GM12878 (cell line): ENCODE data around the gene ABL1. TPM values are rescaled to one million over a fixed set of nuclear protein-coding genes. Genes with fewer than 3 reads are reported as not detected.
A peak's percentile ranks its signal among the peaks of the same experiment; 100 is the strongest.

Experiments used
- ATAC-seq: fragments of 200-7000 bp; cut with Tn5 transposase; 3 replicates; pipeline ENCODE4 v1.9.1; 2020; ENCODE audit warnings: mild to moderate bottlenecking, moderate library complexity
- BruUV-seq: library from RNA; stranded (reverse); fragments of 400-500 nt; replicated peaks from 2 replicates; lab custom pipeline; 2021; lab: Mats Ljungman, UMichigan
- CTCF ChIA-PET: fragments of 300-600 bp; sonication (Branson Sonifier 250); formaldehyde crosslinking; extraction: SDS; loops from one replicate; lab custom pipeline; 2021; ENCODE audit warnings: inconsistent platforms; lab: Yijun Ruan, JAX
- POLR2A ChIA-PET: fragments of 350-600 bp; formaldehyde crosslinking; extraction: SDS; loops from one replicate; lab custom pipeline; 2021; ENCODE audit warnings: inconsistent platforms; lab: Charles Lee
- RAD21 ChIA-PET: fragments of 300-600 bp; sonication (Branson Sonifier 250); formaldehyde crosslinking; loops from one replicate; lab custom pipeline; 2023; ENCODE audit warnings: antibody characterized with exemption; ENCODE audit not compliant: unreplicated experiment; lab: Charles Lee
- SMC1A ChIA-PET: fragments of 300-600 bp; sonication (Branson Sonifier 250); formaldehyde crosslinking; loops from one replicate; lab custom pipeline; 2023; ENCODE audit not compliant: unreplicated experiment, uncharacterized antibody; lab: Charles Lee
- DNase-seq: peaks from one replicate; pipeline ENCODE4 v3.0.0-alpha.2; 2011; ENCODE audit warnings: low read depth, low spot score
- FAIRE-seq: peaks from 3 replicates; lab custom pipeline; 2011; peaks lifted over from hg19 to GRCh38; lab: Jason Lieb, UNC
- H2AFZ ChIP-seq: 2 replicates; pipeline ENCODE4 v1.6.0; 2011; ENCODE audit warnings: low read depth, low read length, control low read depth; ENCODE audit not compliant: control insufficient read depth
- H3K27ac ChIP-seq: 2 replicates; pipeline ENCODE4 v1.5.1; 2011; ENCODE audit warnings: control low read depth; ENCODE audit not compliant: control insufficient read depth, insufficient read depth
- H3K27me3 ChIP-seq, 2 experiments: replicated peaks in 1 of 2; 2 replicates each; pipeline versions ENCODE4 v1.6.0 to v1.6.1; 2011; ENCODE audit warnings: low read length in 1 of 2; ENCODE audit not compliant: control insufficient read depth in 2 of 2, insufficient read depth in 2 of 2
- H3K36me3 ChIP-seq, 2 experiments: 2 replicates each; pipeline ENCODE4 v1.5.1; 2011; ENCODE audit warnings: low read length in 1 of 2; ENCODE audit not compliant: control insufficient read depth in 2 of 2, insufficient read depth in 2 of 2
- H3K4me1 ChIP-seq: 2 replicates; pipeline ENCODE4 v1.6.1; 2011; ENCODE audit warnings: mild to moderate bottlenecking, low read length, moderate library complexity, mixed read lengths; ENCODE audit not compliant: control insufficient read depth, insufficient read depth
- H3K4me2 ChIP-seq: 2 replicates; pipeline ENCODE4 v1.6.0; 2011; ENCODE audit warnings: control low read depth; ENCODE audit not compliant: control insufficient read depth, insufficient read depth
- H3K4me3 ChIP-seq: fragments of 200-600 bp; sonication (generic); 2 replicates; pipeline ENCODE4 v1.5.1; 2016
- H3K79me2 ChIP-seq: 2 replicates; pipeline ENCODE4 v1.6.0; 2011; ENCODE audit warnings: low read length; ENCODE audit not compliant: control insufficient read depth, insufficient read depth
- H3K9ac ChIP-seq: 2 replicates; pipeline ENCODE4 v1.8.0; 2011; ENCODE audit warnings: low read length, control low read depth, mixed read lengths; ENCODE audit not compliant: control insufficient read depth, insufficient read depth
- H3K9me3 ChIP-seq: replicated peaks from 3 replicates; pipeline ENCODE4 v1.5.1; 2011; ENCODE audit warnings: mild to moderate bottlenecking, low read length; ENCODE audit not compliant: control insufficient read depth, insufficient read depth
- H4K20me1 ChIP-seq: 2 replicates; pipeline ENCODE4 v1.6.0; 2011; ENCODE audit not compliant: control insufficient read depth, insufficient read depth
- BHLHE40 ChIP-seq, 2 experiments: fragments of 450-650 bp in 1 of 2; IDR thresholded peaks; 2 replicates each; pipeline ENCODE4 v1.6.1; 2011 to 2017; ENCODE audit warnings: low read depth in 2 of 2, borderline replicate concordance in 1 of 2, improper control_type of control experiment in 1 of 2, low read length in 1 of 2, mild to moderate bottlenecking in 1 of 2
- CBFB ChIP-seq: IDR thresholded peaks from 2 replicates; pipeline ENCODE4 v1.6.1; 2016; ENCODE audit warnings: antibody characterized with exemption, low read depth
- CBX5 ChIP-seq: sonication (generic); IDR thresholded peaks from 2 replicates; pipeline ENCODE4 v1.6.1; 2016; ENCODE audit warnings: low read depth, moderate library complexity, mild to moderate bottlenecking, inconsistent platforms
- CUX1 ChIP-seq: IDR thresholded peaks from 2 replicates; pipeline ENCODE4 v1.6.1; 2012; ENCODE audit warnings: improper control_type of control experiment, low read depth, low read length; ENCODE audit not compliant: insufficient replicate concordance
- IRF3 ChIP-seq: fragments of 450-650 bp; IDR thresholded peaks from 2 replicates; pipeline ENCODE4 v1.6.1; 2014; ENCODE audit warnings: mild to moderate bottlenecking
- JUND ChIP-seq: IDR thresholded peaks from 2 replicates; pipeline ENCODE4 v1.6.1; 2012; ENCODE audit warnings: low read depth, mild to moderate bottlenecking, low read length, improper control_type of control experiment, moderate library complexity
- NFIC ChIP-seq: IDR thresholded peaks from 2 replicates; pipeline ENCODE4 v1.6.1; 2012; ENCODE audit warnings: low read depth, mild to moderate bottlenecking, inconsistent platforms, low read length, moderate library complexity
- NR2C2 ChIP-seq: IDR thresholded peaks from 2 replicates; pipeline ENCODE4 v1.6.1; 2011; ENCODE audit warnings: borderline replicate concordance, low read depth; ENCODE audit not compliant: control insufficient read depth, insufficient read length
- NR2F1 ChIP-seq: fragments of 450-650 bp; conservative IDR thresholded peaks from 2 replicates; pipeline ENCODE4 v1.6.1; 2017; ENCODE audit warnings: mild to moderate bottlenecking
- RBBP5 ChIP-seq: fragments of 200-600 bp; sonication (generic); conservative IDR thresholded peaks from 2 replicates; pipeline ENCODE4 v1.6.1; 2016
- SMAD1 ChIP-seq: fragments of 450-650 bp; IDR thresholded peaks from 2 replicates; pipeline ENCODE4 v1.6.1; 2018; ENCODE audit warnings: mild to moderate bottlenecking, low read depth; ENCODE audit not compliant: partially characterized antibody
- TCF3 ChIP-seq: IDR thresholded peaks from 2 replicates; pipeline ENCODE4 v1.6.1; 2012; ENCODE audit warnings: low read depth, mild to moderate bottlenecking, low read length, borderline replicate concordance; ENCODE audit not compliant: insufficient read depth
- WGBS: methylation state at CpG from one replicate; pipeline ENCODE4 v1.1.6; 2016; ENCODE audit warnings: low lambda C conversion rate; ENCODE audit not compliant: insufficient replicate concordance, insufficient coverage; ENCODE audit errors: missing lambda C conversion rate; 5-methylcytosine and 5-hydroxymethylcytosine counted together
- in situ Hi-C: fragments of 300-500 bp; cut with MboI; formaldehyde crosslinking; loops from 9 replicates; pipeline ENCODE4 v1.14.3; 2018; ENCODE audit warnings: mixed read lengths
- intact Hi-C: fragments of 100-400 bp; cut with micrococcal nuclease; formaldehyde crosslinking; loops from one replicate; pipeline ENCODE4 v1.14.2; 2022; ENCODE audit not compliant: unreplicated experiment
- polyA plus RNA-seq, 11 experiments: library from polyadenylated mRNA; depleted of rRNA in 4 of 11; unstranded in 6 of 11; stranded (reverse) in 5 of 11; fragments of >200 nt; fragmentation: Nextera tagmentation in 4 of 11; fragmentation: Illumina TruSeq in 1 of 11; extraction: Ambion mirVana in 4 of 11; extraction: Trizol in 1 of 11; gene quantifications; 1 replicate in 1 of 11; 2 replicates in 10 of 11; pipeline versions ENCODE4 v1.2.1 to v1.2.3, GENCODE V29; 2011 to 2016; ENCODE audit warnings: inconsistent platforms in 2 of 11, missing spikeins in 2 of 11, low read depth in 1 of 11
- total RNA-seq, 4 experiments: library from RNA; depleted of rRNA in 3 of 4; stranded (reverse); fragments of >200 nt in 3 of 4; fragmentation: Illumina TruSeq in 1 of 4; extraction: Trizol in 1 of 4; gene quantifications; 2 replicates each; pipeline versions ENCODE4 v1.2.1 to v1.2.3, GENCODE V29; 2013 to 2021

ABL1 gene
- total and polyA plus RNA-seq, 10 of the 15 experiments (the other 5 are each of a cell fraction or from before 2014, with no cell fraction given), result 0.79 to 51.5 (median 16.3) TPM

- TF ChIP-seq SMAD1, result no peak
These were observed 78.8 kb downstream of the ABL1 start (continued) for GRCh38 chr9:130913599-130914416.

GRCh38 chr9:130914417-130915095 lies 79.5 kb downstream of the ABL1 start:
- POLR2A ChIA-PET, result no interaction called here
- ATAC-seq, result peak; percentile 21; the same call in 2 of the 3 replicates
- no TSS peak for BruUV-seq
- no peaks in the 10 kb centered on the region for H3K27me3 ChIP-seq
- no peak for DNase-seq
- CTCF ChIA-PET, result interaction anchor here (0.7 to 1.1 kb wide), 2 partner anchors 50 to 215 kb away, joined by 3 read pairs; no protein-coding TSS in a partner anchor
- H3K4me2 ChIP-seq, result no peak overlapping the region
- no peak overlapping the region for H3K9ac ChIP-seq
- no peak overlapping the region for H3K27ac ChIP-seq
- no peak overlapping the region for H2AFZ ChIP-seq
- SMC1A ChIA-PET, result no interaction called here
- no peaks in the 10 kb centered on the region for H3K4me1 ChIP-seq
- in situ Hi-C loops (no loop called here), intact Hi-C loops (no loop called here)
- H3K4me3 ChIP-seq, result no peak overlapping the region
- H3K36me3 ChIP-seq, result no peaks in the 10 kb centered on the region
- H3K79me2 ChIP-seq, result no peaks in the 10 kb centered on the region
- 38% methylated on average over 24 of the region's 24 CpGs for WGBS
- RAD21 ChIA-PET, result no interaction called here
- no peaks in the 10 kb centered on the region for H3K9me3 ChIP-seq
- no peak for FAIRE-seq
- H4K20me1 ChIP-seq, result no peaks in the 10 kb centered on the region
- TF ChIP-seq NFIC, result no peak
- no peak for TF ChIP-seq CBFB
- no peak for TF ChIP-seq BHLHE40 (IDR thresholded peaks at IDR 0.05; ENCODE audit: borderline replicate concordance in 1 of 2, low read depth in 2 of 2, low read length in 1 of 2)
- no peak for TF ChIP-seq IRF3
- TF ChIP-seq NR2F1, result no peak
- no peak for TF ChIP-seq RBBP5
- TF ChIP-seq CBX5, result no peak
- no peak for TF ChIP-seq TCF3
- TF ChIP-seq CUX1, result no peak
- no peak for TF ChIP-seq NR2C2
- TF ChIP-seq JUND, result no peak
